Measurements from ENCODE around the gene FTO. TPM values are rescaled to one million over a fixed set of nuclear protein-coding genes. Genes with fewer than 3 reads are reported as not detected.

FTO gene
- total and polyA plus RNA-seq, 2 of the 8 experiments (the other 6 are each of a cell fraction or from before 2014, with no cell fraction given): 34.5 to 59.8 TPM

DNA sequence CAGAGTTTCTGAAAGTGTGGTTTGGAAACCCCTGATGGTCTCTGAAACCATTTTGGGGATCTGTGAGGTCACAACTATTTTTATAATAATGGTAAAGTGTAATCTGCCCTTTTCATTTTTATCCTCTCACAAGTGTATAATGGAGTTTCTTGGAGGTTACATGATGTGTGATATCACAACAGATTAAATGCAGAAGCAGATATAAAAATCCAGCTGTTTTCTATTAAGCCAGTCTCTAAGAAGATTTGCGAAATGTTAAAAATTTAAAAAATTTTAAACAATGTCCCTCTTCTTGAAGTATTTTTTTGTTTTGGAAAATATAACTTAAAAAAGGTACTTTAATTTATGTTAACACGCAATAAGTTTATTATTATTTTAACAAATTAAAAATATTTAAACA lies 49.0 kb upstream of the FTO start:
- H4K5ac ChIP-seq (ENCODE audit: insufficient read length, low read depth, low read length): no peak overlapping the region
- no peaks in the 10 kb centered on the region for H3K79me1 ChIP-seq (ENCODE audit: low read depth, low read length)
- no peak overlapping the region for H4K8ac ChIP-seq (ENCODE audit: extremely low read depth, insufficient read depth, low read length)
- no peak overlapping the region for H3K27ac ChIP-seq (ENCODE audit: low read depth, low read length)
- ChIA-PET POLR2A (ENCODE audit: partially characterized antibody) (no interaction called here), CTCF (ENCODE audit: partially characterized antibody) (interaction anchor here (2.0 kb wide), 1 partner anchor 89 kb away, joined by 4 read pairs; no protein-coding TSS in a partner anchor)
- FAIRE-seq: no peak
- no peak overlapping the region for H4K91ac ChIP-seq (replicated peaks; ENCODE audit: insufficient read length, low read length)
- no peaks in the 10 kb centered on the region; a peak in 1 of 8 replicates for H3K36me3 ChIP-seq (ENCODE audit: control insufficient read depth in 2 of 4, insufficient read depth in 4 of 4, low read length in 3 of 4)
- H4K20me1 ChIP-seq (replicated peaks in 1 of 2; ENCODE audit: control insufficient read depth in 1 of 2, insufficient read depth in 2 of 2, low read length in 2 of 2): no peaks in the 10 kb centered on the region
- no peaks in the 10 kb centered on the region for H3K9me3 ChIP-seq (ENCODE audit: insufficient read depth in 2 of 2, low read depth in 1 of 2, low read length in 1 of 2)
- no peak overlapping the region for H3K18ac ChIP-seq (ENCODE audit: extremely low read depth, low read length)
- 93% methylated on average over 2 of the region's 2 CpGs; no CpG with 5 or more reads in 1 of the 2 experiments for WGBS, 2 experiments (ENCODE audit: extremely low coverage in 1 of 2, insufficient coverage in 1 of 2, insufficient read length in 1 of 2, insufficient replicate concordance in 2 of 2, low coverage in 1 of 2, low lambda C conversion rate in 2 of 2, missing lambda C conversion rate in 1 of 2)
- no peak overlapping the region for H3K4me2 ChIP-seq (ENCODE audit: insufficient read depth in 1 of 2, low read depth in 2 of 2, low read length in 2 of 2)
- no peak overlapping the region for H3K23ac ChIP-seq (ENCODE audit: insufficient read length)
- H3K79me2 ChIP-seq (ENCODE audit: control insufficient read depth in 1 of 2, insufficient read depth in 2 of 2, low read length in 2 of 2): no peaks in the 10 kb centered on the region
- H3K27me3 ChIP-seq (replicated peaks in 1 of 4; ENCODE audit: control insufficient read depth in 3 of 4, extremely low read depth in 1 of 4, insufficient read depth in 3 of 4, low read length in 3 of 4): no peaks in the 10 kb centered on the region
- DNase-seq (ENCODE audit: low read depth in 1 of 2, low spot score in 2 of 2): no peak
- H3K23me2 ChIP-seq (ENCODE audit: low read depth, low read length): no peaks in the 10 kb centered on the region
- no peaks in the 10 kb centered on the region for H3K4me1 ChIP-seq (replicated peaks in 1 of 4; ENCODE audit: control insufficient read depth in 3 of 4, insufficient read depth in 4 of 4, low read length in 3 of 4)
- no peak overlapping the region for H2AK5ac ChIP-seq (ENCODE audit: low read depth, low read length)
- no peak overlapping the region for H2BK15ac ChIP-seq (ENCODE audit: low read length)
- no peak overlapping the region for H2BK5ac ChIP-seq (ENCODE audit: low read depth, low read length)
- H3K56ac ChIP-seq (replicated peaks; ENCODE audit: insufficient read length, low read depth, low read length): no peak overlapping the region
- H3K9ac ChIP-seq (replicated peaks in 1 of 4; ENCODE audit: extremely low read depth in 1 of 4, low read depth in 3 of 4, low read length in 3 of 4): no peak overlapping the region
- H2BK12ac ChIP-seq (ENCODE audit: low read depth, low read length): no peak overlapping the region
- no peak overlapping the region for H2BK120ac ChIP-seq (replicated peaks; ENCODE audit: low read depth, low read length)
- H2BK20ac ChIP-seq (ENCODE audit: low read length): no peak overlapping the region
- no peak overlapping the region for H3K4ac ChIP-seq (replicated peaks; ENCODE audit: insufficient read length, low read depth, low read length)
- H3K14ac ChIP-seq (ENCODE audit: insufficient read length): no peak overlapping the region
- H3K4me3 ChIP-seq (ENCODE audit: extremely low read depth in 1 of 4, insufficient read depth in 2 of 4, low read depth in 3 of 4, low read length in 4 of 4): no peak overlapping the region
- H2AFZ ChIP-seq (ENCODE audit: low read length): no peak overlapping the region
- TF ChIP-seq CREB1 (IDR thresholded peaks at IDR 0.05) (no peak), SIX5 (IDR thresholded peaks at IDR 0.05; ENCODE audit: low read depth, low read length) (no peak), FOSL1 (IDR thresholded peaks at IDR 0.05; ENCODE audit: insufficient read depth, low read depth, low read length) (no peak), PHF8 (conservative IDR thresholded peaks at IDR 0.05; ENCODE audit: low read depth, low read length) (no peak), SIRT6 (IDR thresholded peaks at IDR 0.05; ENCODE audit: low read length) (no peak), SRF (IDR thresholded peaks at IDR 0.05; ENCODE audit: low read depth, low read length) (no peak), SAP30 (IDR thresholded peaks at IDR 0.05; ENCODE audit: insufficient read depth, insufficient replicate concordance, low read length) (no peak), HDAC2 (IDR thresholded peaks at IDR 0.05; ENCODE audit: borderline replicate concordance in 1 of 2, low read depth in 2 of 2, low read length in 2 of 2) (no peak), GTF2F1 (IDR thresholded peaks at IDR 0.05; ENCODE audit: borderline replicate concordance, low read depth, low read length) (no peak), SIN3A (conservative IDR thresholded peaks at IDR 0.05 in 1 of 2, IDR thresholded peaks at IDR 0.05 in 1 of 2; ENCODE audit: low read depth in 1 of 2, low read length in 2 of 2) (no peak), POU5F1 (IDR thresholded peaks at IDR 0.05; ENCODE audit: low read depth, low read length) (no peak), TEAD4 (IDR thresholded peaks at IDR 0.05; ENCODE audit: low read depth, low read length) (no peak), BACH1 (IDR thresholded peaks at IDR 0.05; ENCODE audit: low read length) (no peak), BRCA1 (IDR thresholded peaks at IDR 0.05; ENCODE audit: low read depth, low read length) (no peak), CEBPB (IDR thresholded peaks at IDR 0.05; ENCODE audit: low read depth, low read length) (no peak), SP2 (IDR thresholded peaks at IDR 0.05; ENCODE audit: low read length) (no peak)

Measured in H1 (cell line).